DND-41 (cell line): Measurements from ENCODE around the gene CTSW.
A peak's percentile ranks its signal among the peaks of the same experiment; 100 is the strongest.

Source experiments
- EZH2 ChIP-seq: IDR thresholded peaks from 3 replicates; pipeline ENCODE4 v1.6.1; 2012; ENCODE audit warnings: borderline replicate concordance, low read depth, mild to moderate bottlenecking, moderate library complexity, low read length, inconsistent platforms; ENCODE audit not compliant: severe bottlenecking
- TF ChIP-seq, protein P1 (sequence below): IDR thresholded peaks from 2 replicates; pipeline ENCODE4 v1.5.1; 2012; ENCODE audit warnings: borderline replicate concordance, low read length, moderate library complexity, mild to moderate bottlenecking; ENCODE audit not compliant: poor library complexity, severe bottlenecking; ENCODE audit errors: extremely low read depth

DNA sequence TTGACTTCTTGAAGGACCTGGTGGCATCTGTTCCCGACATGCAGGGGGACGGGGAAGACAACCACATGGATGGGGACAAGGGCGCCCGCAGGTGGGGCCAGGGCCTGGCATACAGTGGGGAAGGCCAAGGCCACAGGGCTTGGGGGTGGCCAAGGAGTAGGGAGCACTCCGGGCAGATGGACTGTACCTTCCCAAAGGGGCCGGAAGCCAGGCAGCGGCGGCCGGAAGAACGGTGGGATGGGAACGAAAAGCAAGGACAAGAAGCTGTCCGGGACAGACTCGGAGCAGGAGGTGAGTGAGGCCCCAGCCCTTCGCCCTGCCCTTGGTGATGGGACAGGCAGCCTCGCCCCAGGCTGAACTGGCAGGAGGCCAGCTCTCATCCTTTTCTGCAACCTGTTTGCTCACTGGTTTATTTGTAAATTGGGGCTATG lies 40.8 kb downstream of the CTSW start:
- TF ChIP-seq, protein P1, sequence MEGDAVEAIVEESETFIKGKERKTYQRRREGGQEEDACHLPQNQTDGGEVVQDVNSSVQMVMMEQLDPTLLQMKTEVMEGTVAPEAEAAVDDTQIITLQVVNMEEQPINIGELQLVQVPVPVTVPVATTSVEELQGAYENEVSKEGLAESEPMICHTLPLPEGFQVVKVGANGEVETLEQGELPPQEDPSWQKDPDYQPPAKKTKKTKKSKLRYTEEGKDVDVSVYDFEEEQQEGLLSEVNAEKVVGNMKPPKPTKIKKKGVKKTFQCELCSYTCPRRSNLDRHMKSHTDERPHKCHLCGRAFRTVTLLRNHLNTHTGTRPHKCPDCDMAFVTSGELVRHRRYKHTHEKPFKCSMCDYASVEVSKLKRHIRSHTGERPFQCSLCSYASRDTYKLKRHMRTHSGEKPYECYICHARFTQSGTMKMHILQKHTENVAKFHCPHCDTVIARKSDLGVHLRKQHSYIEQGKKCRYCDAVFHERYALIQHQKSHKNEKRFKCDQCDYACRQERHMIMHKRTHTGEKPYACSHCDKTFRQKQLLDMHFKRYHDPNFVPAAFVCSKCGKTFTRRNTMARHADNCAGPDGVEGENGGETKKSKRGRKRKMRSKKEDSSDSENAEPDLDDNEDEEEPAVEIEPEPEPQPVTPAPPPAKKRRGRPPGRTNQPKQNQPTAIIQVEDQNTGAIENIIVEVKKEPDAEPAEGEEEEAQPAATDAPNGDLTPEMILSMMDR, result peak; percentile 0
- no peak for TF ChIP-seq EZH2
